Sigmoid colon (tissue), 7 donors: ENCODE data around the gene JPH4. TPM values are rescaled to one million over a fixed set of nuclear protein-coding genes. Genes with fewer than 3 reads are reported as not detected.

Experiments used
- DNase-seq: peaks from one replicate; pipeline ENCODE4 v3.0.0-alpha.2; 2019
- H3K27ac ChIP-seq, 4 donors: fragments of 200-600 bp; sonication (generic); one replicate each; pipeline ENCODE4 v1.5.1; 2016 to 2019; ENCODE audit warnings: mild to moderate bottlenecking in 1 of 4
- H3K27me3 ChIP-seq, 3 donors: fragments of 200-600 bp; sonication (generic); one replicate each; pipeline ENCODE4 v1.5.1; 2019; ENCODE audit warnings: mild to moderate bottlenecking in 1 of 3
- H3K36me3 ChIP-seq, 4 donors: fragments of 200-600 bp; sonication (generic); one replicate each; pipeline ENCODE4 v1.5.1; 2016 to 2019
- H3K4me1 ChIP-seq, 4 donors: fragments of 200-600 bp; sonication (generic); one replicate each; pipeline ENCODE4 v1.5.1; 2017 to 2019
- H3K4me3 ChIP-seq, 4 donors: fragments of 200-600 bp; sonication (generic); one replicate each; pipeline ENCODE4 v1.5.1; 2017 to 2019; ENCODE audit warnings: mild to moderate bottlenecking in 2 of 4, moderate library complexity in 1 of 4
- H3K9me3 ChIP-seq, 4 donors: fragments of 200-600 bp in 3 of 4; sonication (generic) in 3 of 4; one replicate each; pipeline versions ENCODE4 v1.5.1 to v1.6.1; 2013 to 2019
- CTCF ChIP-seq, 4 experiments: fragments of 450-650 bp in 3 of 4; fragments of 200-600 bp in 1 of 4; IDR thresholded peaks; one replicate each; pipeline ENCODE4 v1.5.1; 2016 to 2019; ENCODE audit warnings: antibody characterized with exemption in 4 of 4, mild to moderate bottlenecking in 3 of 4, moderate library complexity in 2 of 4
- EP300 ChIP-seq, 4 donors: sonication (generic); formaldehyde crosslinking; IDR thresholded peaks; one replicate each; pipeline ENCODE4 v1.6.1; 2017; ENCODE audit warnings: antibody characterized with exemption in 4 of 4
- POLR2A ChIP-seq, 2 donors: fragments of 450-650 bp; IDR thresholded peaks; one replicate each; pipeline ENCODE4 v1.6.1; 2016; ENCODE audit warnings: antibody characterized with exemption in 2 of 2, mild to moderate bottlenecking in 2 of 2, moderate library complexity in 2 of 2
- POLR2AphosphoS5 ChIP-seq, 4 donors: sonication (generic); formaldehyde crosslinking; IDR thresholded peaks; one replicate each; pipeline ENCODE4 v1.6.1; 2017; ENCODE audit warnings: antibody characterized with exemption in 4 of 4
- WGBS, 2 donors: extraction: QIAGEN DNeasy Blood & Tissue Kit; methylation state at CpG; one replicate each; pipeline ENCODE4 v1.1.7; 2013; 5-methylcytosine and 5-hydroxymethylcytosine counted together
- intact Hi-C: fragments of 100-400 bp; cut with DNase I; formaldehyde crosslinking; loops from one replicate; pipeline ENCODE4 v1.15.1; 2023
- polyA plus RNA-seq, 3 donors: library from polyadenylated mRNA; stranded (reverse); fragments of 200-250 nt; gene quantifications; one replicate each; pipeline ENCODE4 v1.2.3, GENCODE V29; 2013
- total RNA-seq, 4 donors: library from RNA; depleted of rRNA; stranded (reverse); fragments of >200 nt; gene quantifications; one replicate each; pipeline ENCODE4 v1.1.0, GENCODE V29; 2016
- donor health status: healthy with polysubstance abuse.
- donor health status: Bipolar disorder and iron deficiency.
- donor health status: healthy.

JPH4 gene
- total and polyA plus RNA-seq, 7 donors = 0.60 to 3.0 (median 1.6) TPM; not detected in 1

- TF ChIP-seq EP300 (IDR thresholded peaks at IDR 0.05) = no peak
- no peak for TF ChIP-seq POLR2AphosphoS5 (IDR thresholded peaks at IDR 0.05)
- TF ChIP-seq CTCF (IDR thresholded peaks at IDR 0.05) = no peak
- no peak for TF ChIP-seq POLR2A (IDR thresholded peaks at IDR 0.05)
- WGBS, 2 donors = 80 to 93% methylated on average over 3 of the region's 3 CpGs
- no peaks in the 10 kb centered on the region for H3K4me1 ChIP-seq
- H3K27ac ChIP-seq = no peak overlapping the region
- intact Hi-C loops = no loop called here
- no peaks in the 10 kb centered on the region for H3K9me3 ChIP-seq
- no peaks in the 10 kb centered on the region for H3K36me3 ChIP-seq
- DNase-seq = no peak
- peaks cover 0 to 3% (median 0%) of the 10 kb centered on the region in 3 donors for H3K27me3 ChIP-seq
- H3K4me3 ChIP-seq = no peak overlapping the region
Observed at GRCh38 chr14:23620177-23620702, 41.6 kb upstream of the JPH4 start.

GRCh38 chr14:23618415-23618988, 39.9 kb upstream of the JPH4 start:
- Histone ChIP-seq H3K27me3 (peaks cover 0 to 3% (median 0%) of the 10 kb centered on the region in 3 donors), H3K36me3 (no peaks in the 10 kb centered on the region), H3K9me3 (no peaks in the 10 kb centered on the region), H3K4me3 (no peak overlapping the region), H3K4me1 (no peaks in the 10 kb centered on the region), H3K27ac (no peak overlapping the region)
- no peak for DNase-seq
- intact Hi-C loops = no loop called here
- TF ChIP-seq EP300 (IDR thresholded peaks at IDR 0.05) (no peak), POLR2AphosphoS5 (IDR thresholded peaks at IDR 0.05) (no peak), CTCF (IDR thresholded peaks at IDR 0.05) (no peak), POLR2A (IDR thresholded peaks at IDR 0.05) (no peak)
- WGBS, 2 donors = 79 to 81% methylated on average over 2 of the region's 2 CpGs

GRCh38 chr14:23617539-23617938, 38.9 kb upstream of the JPH4 start:
- WGBS, 2 donors = 85 to 93% methylated on average over 1 of the region's 1 CpG
- H3K4me3 ChIP-seq = no peak overlapping the region
- intact Hi-C loops = no loop called here

GRCh38 chr14:23615856-23616255, 37.3 kb upstream of the JPH4 start:
- Histone ChIP-seq H3K27me3 (peaks cover 0 to 5% (median 0%) of the 10 kb centered on the region in 3 donors), H3K4me3 (no peak overlapping the region), H3K27ac (no peak overlapping the region), H3K4me1 (no peaks in the 10 kb centered on the region), H3K36me3 (no peaks in the 10 kb centered on the region), H3K9me3 (no peaks in the 10 kb centered on the region)
- WGBS, 2 donors = 65 to 78% methylated on average over 5 of the region's 5 CpGs
- TF ChIP-seq CTCF (IDR thresholded peaks at IDR 0.05) (no peak), EP300 (IDR thresholded peaks at IDR 0.05) (no peak), POLR2AphosphoS5 (IDR thresholded peaks at IDR 0.05) (no peak), POLR2A (IDR thresholded peaks at IDR 0.05) (no peak)
- intact Hi-C loops = no loop called here
- DNase-seq = no peak

More at GRCh38 chr14:23617539-23617938, 38.9 kb upstream of the JPH4 start:
- no peak overlapping the region for H3K27ac ChIP-seq
- H3K9me3 ChIP-seq = no peaks in the 10 kb centered on the region
- TF ChIP-seq EP300 (IDR thresholded peaks at IDR 0.05) (no peak), POLR2A (IDR thresholded peaks at IDR 0.05) (no peak), POLR2AphosphoS5 (IDR thresholded peaks at IDR 0.05) (no peak), CTCF (IDR thresholded peaks at IDR 0.05) (no peak)
- DNase-seq = no peak
- H3K27me3 ChIP-seq = peaks cover 0 to 5% (median 0%) of the 10 kb centered on the region in 3 donors
- H3K4me1 ChIP-seq = no peaks in the 10 kb centered on the region
- H3K36me3 ChIP-seq = no peaks in the 10 kb centered on the region
